Mucosa of descending colon (tissue), 3 donors: ENCODE data around the gene MTIF3. TPM values are rescaled to one million over a fixed set of nuclear protein-coding genes. Genes with fewer than 3 reads are reported as not detected.

Experiments
- ATAC-seq: fragments of 200-7000 bp; cut with Tn5 transposase; one replicate; pipeline ENCODE4 v1.9.1; 2020; ENCODE audit warnings: mild to moderate bottlenecking, moderate library complexity
- DNase-seq, 3 donors: peaks; one replicate each; pipeline ENCODE4 v3.0.0-alpha.2; 2020
- H3K36me3 ChIP-seq: fragments of 200-600 bp; one replicate; pipeline ENCODE4 v1.8.0; 2021; ENCODE audit warnings: low read depth, mild to moderate bottlenecking
- H3K4me1 ChIP-seq: fragments of 200-600 bp; one replicate; pipeline ENCODE4 v1.8.0; 2021; ENCODE audit warnings: low read depth, mild to moderate bottlenecking
- H3K4me3 ChIP-seq: fragments of 200-600 bp; one replicate; pipeline ENCODE4 v1.8.0; 2021; ENCODE audit warnings: mild to moderate bottlenecking
- H3K9me3 ChIP-seq: fragments of 200-600 bp; one replicate; pipeline ENCODE4 v1.8.0; 2021; ENCODE audit warnings: mild to moderate bottlenecking
- CTCF ChIP-seq: fragments of 200-600 bp; IDR thresholded peaks from one replicate; pipeline ENCODE4 v1.8.0; 2022; ENCODE audit warnings: antibody characterized with exemption, mild to moderate bottlenecking
- intact Hi-C, 2 donors: fragments of 100-400 bp; cut with DNase I in 1 of 2; cut with micrococcal nuclease in 1 of 2; formaldehyde crosslinking; loops; one replicate each; pipeline versions ENCODE4 v1.11.0 to v1.11.1; 2022; cut with DNase I, micrococcal nuclease
- total RNA-seq, 3 donors: library from RNA; stranded (reverse); fragmentation: NEBNext Ultra II Directional in 2 of 3; extraction: Animal tissue kit (Norgen Biotek cat#: 25700) in 2 of 3; gene quantifications; one replicate each; pipeline versions ENCODE4 v1.2.1 to v1.2.4, GENCODE V29; 2021 to 2023
- donor health status: DM: no; HTN: no; CAD: no; lungs with moderate emphysema.
- donor health status: DM: no; HTN: no; CAD: no.
- donor health status: DM: no; HTN: yes; CAD: no.

The MTIF3 gene
- total RNA-seq, 3 donors from 2014 or later, result 54.1 to 57.4 (median 56.3) TPM

- DNase-seq, result no peak
- TF ChIP-seq CTCF, result no peak
- ATAC-seq, result no peak
Measured at GRCh38 chr13:27409013-27409412, 41.4 kb downstream of the MTIF3 start.

GRCh38 chr13:27408074-27408473 lies 42.3 kb downstream of the MTIF3 start:
- H3K4me1 ChIP-seq, result peaks cover 22% of the 10 kb centered on the region
- H3K4me3 ChIP-seq, result no peak overlapping the region
- ATAC-seq (no peak), DNase-seq (no peak)
- H3K36me3 ChIP-seq, result no peaks in the 10 kb centered on the region
- TF ChIP-seq CTCF, result no peak
- H3K9me3 ChIP-seq, result no peaks in the 10 kb centered on the region
- intact Hi-C loops, result no loop called here

More at GRCh38 chr13:27409013-27409412, 41.4 kb downstream of the MTIF3 start:
- no peak overlapping the region for H3K4me3 ChIP-seq
- no peaks in the 10 kb centered on the region for H3K9me3 ChIP-seq
- H3K36me3 ChIP-seq, result no peaks in the 10 kb centered on the region
- peaks cover 12% of the 10 kb centered on the region for H3K4me1 ChIP-seq
- intact Hi-C loops, result no loop called here

- TF ChIP-seq CTCF, result peak; percentile 28
- H3K4me3 ChIP-seq, result no peak overlapping the region
- peaks cover 24% of the 10 kb centered on the region for H3K4me1 ChIP-seq
- no peaks in the 10 kb centered on the region for H3K9me3 ChIP-seq
- intact Hi-C loops, result no loop called here
- ATAC-seq (peak; percentile 61), DNase-seq (peak in 2 of 3 donors; percentile 47 to 67)
- no peaks in the 10 kb centered on the region for H3K36me3 ChIP-seq
Measured at GRCh38 chr13:27406178-27406939, 44.0 kb downstream of the MTIF3 start.

DNA sequence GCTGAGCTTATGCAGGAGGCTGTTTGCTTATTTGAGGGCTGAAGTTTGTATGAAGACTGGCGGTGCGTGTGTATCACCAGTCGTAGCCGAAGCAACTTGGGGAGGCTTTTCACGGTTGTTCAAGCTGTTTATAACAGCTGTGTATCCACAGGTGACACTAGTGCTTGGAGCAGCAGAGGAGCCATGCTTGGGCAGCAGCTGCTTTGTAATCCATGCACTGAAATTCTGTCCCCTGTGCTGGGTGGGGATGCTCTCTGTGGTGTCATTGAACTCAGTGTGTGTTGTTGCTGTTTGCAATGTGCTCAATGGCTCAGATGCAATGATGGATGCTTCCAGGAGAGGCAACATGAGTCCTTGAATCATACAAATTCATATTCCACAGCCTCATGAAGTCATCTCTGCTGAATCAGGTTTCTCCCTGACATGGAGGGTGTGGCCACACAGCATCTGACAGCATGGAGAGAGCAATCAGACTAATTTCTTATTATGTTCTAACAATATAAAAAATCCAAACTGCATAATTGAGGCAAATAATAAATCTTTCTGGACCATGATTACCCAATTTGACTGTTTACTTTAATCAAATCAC lies 44.7 kb downstream of the MTIF3 start:
- no peak for TF ChIP-seq CTCF
- peak in 1 of 3 donors; percentile 56 for DNase-seq
- Histone ChIP-seq H3K4me3 (no peak overlapping the region), H3K36me3 (no peaks in the 10 kb centered on the region), H3K4me1 (peaks cover 30% of the 10 kb centered on the region), H3K9me3 (no peaks in the 10 kb centered on the region)
- peak; percentile 49 for ATAC-seq
- intact Hi-C loops, result no loop called here

DNA sequence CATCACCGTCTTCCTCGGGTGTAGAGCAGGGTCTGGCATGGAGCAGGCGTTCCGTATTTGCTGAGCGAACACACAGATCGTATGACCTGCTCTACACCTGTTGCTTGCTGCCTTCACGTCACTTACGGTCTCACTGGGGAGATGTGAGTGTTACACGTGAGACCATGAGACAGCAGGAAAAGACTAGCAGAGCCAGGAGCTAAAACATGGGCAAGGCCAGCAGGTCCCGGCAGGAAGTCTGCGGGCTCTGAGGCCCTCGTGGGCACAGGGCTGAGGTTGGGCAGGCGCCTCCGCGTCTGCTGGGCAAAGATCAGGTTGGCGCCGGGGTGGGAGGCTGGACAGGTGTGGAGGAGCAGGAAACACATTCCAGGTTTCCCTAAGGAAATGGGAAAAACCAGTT lies 45.7 kb downstream of the MTIF3 start:
- H3K9me3 ChIP-seq, result no peaks in the 10 kb centered on the region
- ATAC-seq (peak; percentile 67), DNase-seq (peak; percentile 74 to 86 (median 86))
- H3K4me1 ChIP-seq, result peaks cover 30% of the 10 kb centered on the region
- TF ChIP-seq CTCF, result no peak
- no peaks in the 10 kb centered on the region for H3K36me3 ChIP-seq
- H3K4me3 ChIP-seq, result no peak overlapping the region
- intact Hi-C loops, result no loop called here
